GM10266 (cell line): Measurements from ENCODE around the gene RNF13.

Source experiments
- DNase-seq: peaks from one replicate; pipeline ENCODE4 v3.0.0; 2012; ENCODE audit errors: extremely low spot score
- CTCF ChIP-seq: IDR thresholded peaks from 2 replicates; pipeline ENCODE4 v1.5.1; 2012; ENCODE audit warnings: mild to moderate bottlenecking, low read depth; ENCODE audit not compliant: control insufficient read depth, insufficient read depth; ENCODE audit errors: missing control alignments

RNF13 gene

GRCh38 chr3:149895339-149895738 lies 82.3 kb downstream of the RNF13 start:
- DNase-seq = no peak
- TF ChIP-seq CTCF = no peak

GRCh38 chr3:149895769-149896168 lies 82.8 kb downstream of the RNF13 start:
- no peak for DNase-seq
- TF ChIP-seq CTCF = no peak

GRCh38 chr3:149898771-149899170 lies 85.8 kb downstream of the RNF13 start:
- DNase-seq = no peak
- TF ChIP-seq CTCF = no peak

GRCh38 chr3:149900322-149900721 lies 87.3 kb downstream of the RNF13 start:
- no peak for TF ChIP-seq CTCF

GRCh38 chr3:149901770-149902169 lies 88.8 kb downstream of the RNF13 start:
- TF ChIP-seq CTCF = no peak
- no peak for DNase-seq

More at GRCh38 chr3:149900322-149900721, 87.3 kb downstream of the RNF13 start:
- DNase-seq = no peak

GRCh38 chr3:149902498-149903139 lies 89.6 kb downstream of the RNF13 start:
- no peak for DNase-seq
- no peak for TF ChIP-seq CTCF

- no peak for DNase-seq
- TF ChIP-seq CTCF = no peak
These were observed 93.0 kb downstream of the RNF13 start for GRCh38 chr3:149906036-149906435.
